ENCODE measurements around the gene ASAP3. TPM values are rescaled to one million over a fixed set of nuclear protein-coding genes. Genes with fewer than 3 reads are reported as not detected.

The ASAP3 gene
- total and polyA plus RNA-seq, 2 experiments from 2014 or later, result 28.0 to 98.2 TPM

DNA sequence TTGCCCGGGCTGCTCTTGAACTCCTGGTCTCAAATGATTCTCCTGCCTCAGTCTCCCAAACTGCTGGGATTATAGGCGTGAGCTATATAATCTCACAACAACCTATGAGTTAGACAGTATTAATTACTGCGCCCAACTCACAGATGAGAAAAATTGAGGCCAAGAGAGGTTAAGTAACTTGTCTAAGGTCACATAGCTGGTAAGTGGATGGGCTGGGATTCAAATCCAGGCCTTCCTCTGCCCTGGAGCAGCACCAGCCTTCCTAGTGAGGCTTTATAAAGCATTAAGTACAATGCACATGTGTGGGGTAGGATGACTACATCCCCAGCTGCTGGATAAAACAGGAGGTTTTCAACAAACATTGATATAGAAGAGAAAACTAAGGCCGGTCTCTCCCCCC is 31.9 kb upstream of the ASAP3 start (continued):
- TF ChIP-seq ZNF331 (CRISPR knock-in tag; IDR thresholded peaks at IDR 0.05; ENCODE audit: low read depth) (no peak), EZH2phosphoT487 (IDR thresholded peaks at IDR 0.05; ENCODE audit: unreplicated experiment) (no peak), EZH2 (IDR thresholded peaks at IDR 0.05; ENCODE audit: low read depth, unreplicated experiment) (no peak), CREB1 (CRISPR knock-in tag; IDR thresholded peaks at IDR 0.05; ENCODE audit: low read depth) (no peak), NANOG (IDR thresholded peaks at IDR 0.05; ENCODE audit: borderline replicate concordance) (no peak), POLR2AphosphoS5 (IDR thresholded peaks at IDR 0.05; ENCODE audit: low read depth) (no peak), STAT1 (IDR thresholded peaks at IDR 0.05; ENCODE audit: unreplicated experiment) (no peak)
- TF ChIP-seq, protein P1, sequence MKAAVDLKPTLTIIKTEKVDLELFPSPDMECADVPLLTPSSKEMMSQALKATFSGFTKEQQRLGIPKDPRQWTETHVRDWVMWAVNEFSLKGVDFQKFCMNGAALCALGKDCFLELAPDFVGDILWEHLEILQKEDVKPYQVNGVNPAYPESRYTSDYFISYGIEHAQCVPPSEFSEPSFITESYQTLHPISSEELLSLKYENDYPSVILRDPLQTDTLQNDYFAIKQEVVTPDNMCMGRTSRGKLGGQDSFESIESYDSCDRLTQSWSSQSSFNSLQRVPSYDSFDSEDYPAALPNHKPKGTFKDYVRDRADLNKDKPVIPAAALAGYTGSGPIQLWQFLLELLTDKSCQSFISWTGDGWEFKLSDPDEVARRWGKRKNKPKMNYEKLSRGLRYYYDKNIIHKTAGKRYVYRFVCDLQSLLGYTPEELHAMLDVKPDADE (IDR thresholded peaks at IDR 0.05), result no peak

DNA sequence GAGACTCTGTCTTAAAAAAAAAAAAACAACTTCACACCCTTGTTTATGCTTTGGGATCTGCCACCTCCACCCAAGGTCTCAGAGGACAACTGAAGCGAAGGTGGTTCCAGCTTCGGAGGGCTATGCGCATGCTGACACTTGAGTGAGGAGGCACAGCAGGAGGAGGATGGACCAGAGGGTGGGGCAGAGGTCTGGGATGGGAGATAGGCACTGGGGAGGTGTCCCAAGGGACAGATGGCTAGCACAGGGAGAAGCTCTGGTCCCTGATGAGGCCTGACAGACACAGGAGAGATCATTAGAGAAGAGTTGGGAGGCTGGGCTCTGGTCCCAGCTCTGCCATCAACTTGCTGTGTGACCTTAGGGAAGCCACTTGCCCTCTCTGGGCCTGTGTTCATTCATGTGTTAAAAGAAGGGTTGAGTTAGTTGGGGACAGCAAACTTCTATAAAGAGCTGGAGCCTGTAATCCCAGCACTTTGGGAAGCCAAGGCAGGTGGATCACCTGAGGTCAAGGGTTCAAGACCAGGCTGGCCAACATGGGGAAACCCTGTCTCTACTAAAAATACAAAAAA is 30.2 kb upstream of the ASAP3 start:
- Histone ChIP-seq H3K36me3 (ENCODE audit: insufficient read depth) (no peaks in the 10 kb centered on the region; the same call in 1 of the 2 replicates), H3K9me2 (ENCODE audit: insufficient read depth) (no peaks in the 10 kb centered on the region), H3K4me3 (no peak overlapping the region), H4K20me1 (replicated peaks; ENCODE audit: insufficient read depth) (no peaks in the 10 kb centered on the region; the same call in 1 of the 2 replicates), H3K4me2 (no peak overlapping the region), H3K4me1 (ENCODE audit: insufficient read depth) (no peaks in the 10 kb centered on the region), H3K79me2 (replicated peaks; ENCODE audit: insufficient read depth) (no peaks in the 10 kb centered on the region), H3K27me3 (ENCODE audit: insufficient read depth) (no peaks in the 10 kb centered on the region), H3K27ac (ENCODE audit: low read depth) (no peak overlapping the region), H2AFZ (no peak overlapping the region), H3F3A (replicated peaks; ENCODE audit: low read depth) (no peaks in the 10 kb centered on the region)
- Mint-ChIP-seq H3K27ac (no peak overlapping the region), H3K36me3 (ENCODE audit: low read depth) (peaks cover 33% of the 10 kb centered on the region), H3K9me3 (no peaks in the 10 kb centered on the region), H3K4me1 (no peaks in the 10 kb centered on the region), H3K27me3 (ENCODE audit: insufficient read depth, low read depth, poor library complexity) (peaks cover 7% of the 10 kb centered on the region), H3K4me3 (no peak overlapping the region)
- ATAC-seq (no peak), DNase-seq (ENCODE audit: low spot score) (no peak)
- no peak for TF ChIP-seq POLR2AphosphoS5 (IDR thresholded peaks at IDR 0.05; ENCODE audit: low read depth)
- TF ChIP-seq, protein P2, sequence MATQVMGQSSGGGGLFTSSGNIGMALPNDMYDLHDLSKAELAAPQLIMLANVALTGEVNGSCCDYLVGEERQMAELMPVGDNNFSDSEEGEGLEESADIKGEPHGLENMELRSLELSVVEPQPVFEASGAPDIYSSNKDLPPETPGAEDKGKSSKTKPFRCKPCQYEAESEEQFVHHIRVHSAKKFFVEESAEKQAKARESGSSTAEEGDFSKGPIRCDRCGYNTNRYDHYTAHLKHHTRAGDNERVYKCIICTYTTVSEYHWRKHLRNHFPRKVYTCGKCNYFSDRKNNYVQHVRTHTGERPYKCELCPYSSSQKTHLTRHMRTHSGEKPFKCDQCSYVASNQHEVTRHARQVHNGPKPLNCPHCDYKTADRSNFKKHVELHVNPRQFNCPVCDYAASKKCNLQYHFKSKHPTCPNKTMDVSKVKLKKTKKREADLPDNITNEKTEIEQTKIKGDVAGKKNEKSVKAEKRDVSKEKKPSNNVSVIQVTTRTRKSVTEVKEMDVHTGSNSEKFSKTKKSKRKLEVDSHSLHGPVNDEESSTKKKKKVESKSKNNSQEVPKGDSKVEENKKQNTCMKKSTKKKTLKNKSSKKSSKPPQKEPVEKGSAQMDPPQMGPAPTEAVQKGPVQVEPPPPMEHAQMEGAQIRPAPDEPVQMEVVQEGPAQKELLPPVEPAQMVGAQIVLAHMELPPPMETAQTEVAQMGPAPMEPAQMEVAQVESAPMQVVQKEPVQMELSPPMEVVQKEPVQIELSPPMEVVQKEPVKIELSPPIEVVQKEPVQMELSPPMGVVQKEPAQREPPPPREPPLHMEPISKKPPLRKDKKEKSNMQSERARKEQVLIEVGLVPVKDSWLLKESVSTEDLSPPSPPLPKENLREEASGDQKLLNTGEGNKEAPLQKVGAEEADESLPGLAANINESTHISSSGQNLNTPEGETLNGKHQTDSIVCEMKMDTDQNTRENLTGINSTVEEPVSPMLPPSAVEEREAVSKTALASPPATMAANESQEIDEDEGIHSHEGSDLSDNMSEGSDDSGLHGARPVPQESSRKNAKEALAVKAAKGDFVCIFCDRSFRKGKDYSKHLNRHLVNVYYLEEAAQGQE (IDR thresholded peaks at IDR 0.05; ENCODE audit: unreplicated experiment), result no peak
- no peak for TF ChIP-seq ZNF331 (CRISPR knock-in tag; IDR thresholded peaks at IDR 0.05; ENCODE audit: low read depth)
- no peak for TF ChIP-seq STAT1 (IDR thresholded peaks at IDR 0.05; ENCODE audit: unreplicated experiment)
- TF ChIP-seq EZH2phosphoT487 (IDR thresholded peaks at IDR 0.05; ENCODE audit: unreplicated experiment), result no peak
- no peak for TF ChIP-seq NANOG (IDR thresholded peaks at IDR 0.05; ENCODE audit: borderline replicate concordance)
- no peak for TF ChIP-seq ZNF114 (CRISPR knock-in tag; IDR thresholded peaks at IDR 0.05)
- TF ChIP-seq, protein P1 (IDR thresholded peaks at IDR 0.05), result no peak
- TF ChIP-seq EZH2 (IDR thresholded peaks at IDR 0.05; ENCODE audit: low read depth, unreplicated experiment), result no peak
- TF ChIP-seq JUNB (IDR thresholded peaks at IDR 0.05; ENCODE audit: unreplicated experiment), result no peak
- TF ChIP-seq, protein P3, sequence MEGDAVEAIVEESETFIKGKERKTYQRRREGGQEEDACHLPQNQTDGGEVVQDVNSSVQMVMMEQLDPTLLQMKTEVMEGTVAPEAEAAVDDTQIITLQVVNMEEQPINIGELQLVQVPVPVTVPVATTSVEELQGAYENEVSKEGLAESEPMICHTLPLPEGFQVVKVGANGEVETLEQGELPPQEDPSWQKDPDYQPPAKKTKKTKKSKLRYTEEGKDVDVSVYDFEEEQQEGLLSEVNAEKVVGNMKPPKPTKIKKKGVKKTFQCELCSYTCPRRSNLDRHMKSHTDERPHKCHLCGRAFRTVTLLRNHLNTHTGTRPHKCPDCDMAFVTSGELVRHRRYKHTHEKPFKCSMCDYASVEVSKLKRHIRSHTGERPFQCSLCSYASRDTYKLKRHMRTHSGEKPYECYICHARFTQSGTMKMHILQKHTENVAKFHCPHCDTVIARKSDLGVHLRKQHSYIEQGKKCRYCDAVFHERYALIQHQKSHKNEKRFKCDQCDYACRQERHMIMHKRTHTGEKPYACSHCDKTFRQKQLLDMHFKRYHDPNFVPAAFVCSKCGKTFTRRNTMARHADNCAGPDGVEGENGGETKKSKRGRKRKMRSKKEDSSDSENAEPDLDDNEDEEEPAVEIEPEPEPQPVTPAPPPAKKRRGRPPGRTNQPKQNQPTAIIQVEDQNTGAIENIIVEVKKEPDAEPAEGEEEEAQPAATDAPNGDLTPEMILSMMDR (conservative IDR thresholded peaks at IDR 0.05; ENCODE audit: low read depth in 2 of 2), result no peak
- no peak for TF ChIP-seq CREB1 (CRISPR knock-in tag; IDR thresholded peaks at IDR 0.05; ENCODE audit: low read depth)
